Naive B cell (primary cell): Measurements from ENCODE around the gene PRODH. TPM values are rescaled to one million over a fixed set of nuclear protein-coding genes. Genes with fewer than 3 reads are reported as not detected.
"Not testable (repeated sequence)": the region's sequence is repeated elsewhere in the genome, so short reads cannot be mapped to it uniquely, and the experiment has no call there.

Experiments used
- ATAC-seq, 2 donors: fragments of 150-1000 bp; cut with Tn5 transposase; 2 replicates each; pipeline ENCODE4 v1.10.0; 2021; ENCODE audit warnings: low read depth in 2 of 2, mild to moderate bottlenecking in 2 of 2, moderate library complexity in 2 of 2
- DNase-seq: peaks from one replicate; pipeline ENCODE4 v3.0.0; 2022
- H3K27ac Mint-ChIP-seq, 6 donors: one replicate each; pipeline ENCODE4 v1.8.0; 2020 to 2022; ENCODE audit warnings: mild to moderate bottlenecking in 6 of 6, mixed read lengths in 6 of 6, moderate library complexity in 5 of 6, inconsistent platforms in 2 of 6
- H3K27me3 Mint-ChIP-seq, 3 donors: one replicate each; pipeline ENCODE4 v1.8.0; 2021 to 2022; ENCODE audit warnings: mixed read lengths in 3 of 3, mild to moderate bottlenecking in 1 of 3
- H3K36me3 Mint-ChIP-seq, 2 donors: one replicate each; pipeline ENCODE4 v1.8.0; 2020 to 2022; ENCODE audit warnings: mixed read lengths in 2 of 2, inconsistent platforms in 1 of 2, mild to moderate bottlenecking in 1 of 2
- H3K4me1 Mint-ChIP-seq, 3 donors: one replicate each; pipeline ENCODE4 v1.8.0; 2020 to 2022; ENCODE audit warnings: mixed read lengths in 3 of 3, inconsistent platforms in 1 of 3, mild to moderate bottlenecking in 1 of 3, moderate library complexity in 1 of 3
- H3K4me3 Mint-ChIP-seq, 8 donors: one replicate each; pipeline ENCODE4 v1.8.0; 2020 to 2022; ENCODE audit warnings: mild to moderate bottlenecking in 8 of 8, mixed read lengths in 8 of 8, moderate library complexity in 8 of 8, inconsistent platforms in 2 of 8
- H3K9me3 Mint-ChIP-seq, 7 donors: one replicate each; pipeline ENCODE4 v1.8.0; 2020 to 2022; ENCODE audit warnings: mixed read lengths in 7 of 7, mild to moderate bottlenecking in 5 of 7, inconsistent platforms in 2 of 7, moderate library complexity in 1 of 7
- polyA plus RNA-seq, 6 donors: library from polyadenylated mRNA; unstranded; fragments of 300-500 nt; fragmentation: Illumina TruSeq; gene quantifications; one replicate each; pipeline ENCODE4 v1.2.3, GENCODE V29; 2021; ENCODE audit warnings: low read depth in 6 of 6

The PRODH gene
- polyA plus RNA-seq, 6 donors from 2014 or later: 0.05 TPM; not detected in 5

- not testable (repeated sequence) for H3K4me3 Mint-ChIP-seq, H3K27ac Mint-ChIP-seq, H3K36me3 Mint-ChIP-seq, ATAC-seq, H3K27me3 Mint-ChIP-seq, H3K4me1 Mint-ChIP-seq, H3K9me3 Mint-ChIP-seq, DNase-seq
Observed at GRCh38 chr22:18890510-18891192, 45.4 kb downstream of the PRODH start.

GRCh38 chr22:18888115-18888514, 48.0 kb downstream of the PRODH start:
- no peak overlapping the region for H3K27ac Mint-ChIP-seq
- peaks cover 0 to 2% (median 0%) of the 10 kb centered on the region in 7 donors for H3K9me3 Mint-ChIP-seq
- DNase-seq (no peak), ATAC-seq (no peak)
- no peaks in the 10 kb centered on the region for H3K27me3 Mint-ChIP-seq
- no peaks in the 10 kb centered on the region for H3K36me3 Mint-ChIP-seq
- no peaks in the 10 kb centered on the region for H3K4me1 Mint-ChIP-seq
- no peak overlapping the region for H3K4me3 Mint-ChIP-seq

GRCh38 chr22:18884465-18884864, 51.6 kb downstream of the PRODH start:
- H3K27ac Mint-ChIP-seq, H3K9me3 Mint-ChIP-seq, H3K4me1 Mint-ChIP-seq: not testable (repeated sequence)

GRCh38 chr22:18881260-18881659, 54.8 kb downstream of the PRODH start:
- H3K4me1 Mint-ChIP-seq, H3K36me3 Mint-ChIP-seq, H3K9me3 Mint-ChIP-seq, H3K27ac Mint-ChIP-seq, ATAC-seq, H3K4me3 Mint-ChIP-seq, DNase-seq, H3K27me3 Mint-ChIP-seq: not testable (repeated sequence)

More at GRCh38 chr22:18884465-18884864, 51.6 kb downstream of the PRODH start:
- ATAC-seq, H3K4me3 Mint-ChIP-seq, H3K36me3 Mint-ChIP-seq, H3K27me3 Mint-ChIP-seq, DNase-seq: not testable (repeated sequence)

Other genes starting within 250 kb of the PRODH start
- 1 to 10 TPM in 3 of 6 donors, under 1 TPM in 3; 0.58 to 3.0 (median 0.88) TPM for gene DGCR6, start 30.0 kb downstream of the PRODH start, polyA plus RNA-seq
- gene DGCR2, start 186.1 kb upstream of the PRODH start, polyA plus RNA-seq: 10 to 100 TPM; 27.4 to 50.6 (median 32.8) TPM
- not detected for gene TSSK2, start 195.0 kb upstream of the PRODH start, polyA plus RNA-seq
- gene ESS2, start 208.4 kb upstream of the PRODH start, polyA plus RNA-seq: 10 to 100 TPM in 1 of 6 donors, 1 to 10 TPM in 5; 5.2 to 10.2 (median 8.3) TPM
- not detected for gene GSC2, start 214.0 kb upstream of the PRODH start, polyA plus RNA-seq
- 10 to 100 TPM; 63.5 to 88.8 (median 72.4) TPM for gene SLC25A1, start 242.4 kb upstream of the PRODH start, polyA plus RNA-seq